ENCODE results near the gene ASTN2.

Gene ASTN2

GRCh38 chr9:116434314-116434713, 980.5 kb downstream of the ASTN2 start:
- no peak for DNase-seq

GRCh38 chr9:116432051-116432450, 982.8 kb downstream of the ASTN2 start:
- DNase-seq, result no peak

GRCh38 chr9:116430849-116431248, 984.0 kb downstream of the ASTN2 start:
- DNase-seq, result no peak

DNA sequence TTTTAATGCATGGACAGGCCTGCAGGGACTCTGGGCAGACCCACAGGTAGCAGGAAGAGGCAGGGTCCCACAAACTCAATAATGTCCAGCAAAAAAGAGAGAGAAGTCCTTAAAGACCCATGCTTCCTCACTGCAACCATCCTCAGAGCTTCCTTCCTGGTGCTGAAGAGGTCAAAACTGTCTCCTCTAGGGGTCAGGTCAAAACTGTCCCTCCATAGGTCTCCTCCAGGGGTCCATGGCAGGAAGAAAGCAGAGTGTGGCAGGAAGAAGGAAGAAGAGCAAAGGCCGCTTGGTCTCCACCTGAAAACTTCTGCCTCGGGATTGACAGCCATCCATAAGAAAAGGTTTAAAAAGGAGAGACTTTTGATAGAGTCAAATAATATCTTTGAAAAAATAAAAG, 989.6 kb downstream of the ASTN2 start:
- DNase-seq, result no peak

DNA sequence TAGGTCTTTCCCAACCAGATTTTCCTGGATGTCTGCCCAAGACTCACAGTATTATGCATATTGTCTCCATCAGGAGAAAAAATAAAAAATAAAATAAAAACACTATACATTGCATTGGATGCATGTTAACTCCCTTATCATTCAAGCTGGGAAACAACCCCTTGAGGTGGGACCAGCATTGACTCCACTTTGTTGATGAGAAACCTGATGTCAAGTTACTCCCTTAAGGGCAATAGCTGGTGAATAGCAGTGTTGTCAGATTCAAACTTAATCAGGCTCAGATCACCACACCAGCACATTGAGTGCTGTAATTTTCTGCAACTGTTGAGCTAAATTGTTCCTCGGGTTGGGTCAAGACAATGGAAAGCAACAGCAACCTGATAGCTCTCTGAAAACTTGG, 991.7 kb downstream of the ASTN2 start:
- no peak for DNase-seq

DNA sequence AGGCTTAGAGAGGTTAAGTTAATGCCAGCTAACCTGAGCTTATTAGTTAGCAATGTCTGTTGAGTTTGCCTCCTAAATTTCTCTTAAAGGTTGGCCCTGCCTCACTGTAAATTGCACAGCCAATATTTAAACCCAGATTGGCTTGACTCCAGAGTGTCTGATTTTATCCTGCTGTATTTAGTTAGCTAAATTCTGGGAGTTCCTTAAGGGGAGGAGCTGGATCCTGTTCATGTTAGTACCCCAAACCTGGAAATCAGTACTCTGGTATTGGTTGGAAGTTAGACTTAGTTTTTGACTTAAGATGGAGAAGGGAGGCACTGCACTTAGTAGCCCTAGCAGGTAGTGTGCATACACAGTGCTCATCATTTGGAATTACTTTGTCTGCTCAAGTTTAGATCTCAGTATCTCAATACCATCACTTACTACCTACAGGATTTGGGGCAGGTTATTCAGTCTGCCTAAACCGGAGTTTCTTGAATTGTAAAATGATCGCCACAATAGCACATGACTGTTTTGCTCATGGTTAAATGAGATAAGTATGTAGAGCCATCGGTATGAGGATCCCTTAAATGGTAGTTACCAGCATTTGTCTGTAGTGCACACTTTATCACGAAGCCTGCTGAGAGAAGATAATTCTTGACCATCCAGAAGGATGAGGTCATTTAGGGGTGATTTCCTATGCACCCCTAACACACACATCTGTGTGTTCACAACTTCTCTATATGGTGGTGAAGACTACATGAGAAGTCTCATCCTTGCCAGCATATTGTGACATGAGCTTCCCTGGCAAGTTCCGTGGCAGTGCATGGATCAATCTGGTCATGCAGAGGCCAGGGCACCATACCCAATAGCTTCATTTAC, 992.5 kb downstream of the ASTN2 start:
- no peak for DNase-seq

DNA sequence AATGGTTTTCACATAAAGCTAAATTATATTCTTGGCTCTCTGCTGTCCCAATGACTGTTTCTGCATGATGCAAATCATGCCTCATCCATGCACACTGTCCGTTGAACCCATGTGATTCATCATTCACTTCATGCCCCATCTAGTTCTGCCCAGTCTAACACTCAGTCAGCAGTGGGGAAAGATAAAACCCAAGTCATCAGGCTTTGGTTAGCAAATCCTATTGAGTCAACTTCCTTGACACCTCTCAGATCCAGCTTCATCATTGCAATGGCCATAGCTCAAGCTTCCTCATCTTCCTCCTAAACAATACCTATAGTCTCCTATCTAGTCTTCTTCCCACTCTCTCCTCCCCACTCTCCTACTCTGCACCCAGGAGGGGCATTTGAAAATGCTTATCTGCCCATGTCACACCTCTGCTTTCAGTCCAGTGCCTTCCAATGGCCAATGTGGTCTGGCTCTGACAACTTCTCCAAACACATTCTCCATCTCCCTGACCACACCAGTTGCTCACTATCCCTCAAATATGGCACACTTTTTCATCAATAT, 993.8 kb downstream of the ASTN2 start:
- no peak for DNase-seq

- no peak for DNase-seq
Observed at GRCh38 chr9:116419181-116419580, 995.7 kb downstream of the ASTN2 start.

DNA sequence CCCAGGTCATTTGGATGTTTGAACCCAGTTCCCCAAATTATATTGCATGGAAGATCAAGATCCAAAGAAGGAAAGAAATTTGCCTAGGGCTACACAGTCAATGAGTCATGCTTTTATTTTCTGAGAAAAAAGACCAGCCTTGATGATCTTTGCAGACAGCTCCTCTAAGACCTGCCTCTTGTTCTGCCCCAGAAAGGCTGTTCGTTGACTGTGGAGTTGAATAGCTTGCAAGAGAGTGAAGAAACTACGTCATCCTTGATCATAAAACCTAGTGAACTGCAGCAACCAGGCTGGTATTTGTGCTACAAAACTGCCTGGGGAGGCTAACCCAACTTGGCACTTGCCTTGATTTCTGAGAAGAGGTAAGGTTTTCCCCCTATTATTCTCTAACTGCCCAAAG, 997.4 kb downstream of the ASTN2 start:
- DNase-seq, result no peak

DNA sequence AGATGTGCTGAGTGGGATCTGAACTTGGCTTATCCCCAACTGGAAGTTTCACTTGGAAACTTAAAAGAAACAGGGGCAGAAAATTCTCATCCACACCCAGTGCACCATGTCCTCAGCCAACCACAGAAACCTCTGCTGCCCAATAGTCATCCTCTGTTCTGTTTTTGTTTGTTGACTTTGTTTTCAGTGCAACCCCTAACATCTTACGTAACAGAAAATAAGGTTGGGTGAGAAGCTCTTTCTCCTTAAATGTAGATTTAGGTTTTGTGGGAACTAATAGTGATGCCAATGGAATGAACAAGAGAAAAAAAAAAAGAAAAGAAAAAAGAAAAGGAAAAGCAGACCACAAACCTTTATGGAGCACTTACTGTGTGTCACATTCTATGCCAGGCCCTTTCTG, 998.4 kb downstream of the ASTN2 start:
- no peak for DNase-seq

DNA sequence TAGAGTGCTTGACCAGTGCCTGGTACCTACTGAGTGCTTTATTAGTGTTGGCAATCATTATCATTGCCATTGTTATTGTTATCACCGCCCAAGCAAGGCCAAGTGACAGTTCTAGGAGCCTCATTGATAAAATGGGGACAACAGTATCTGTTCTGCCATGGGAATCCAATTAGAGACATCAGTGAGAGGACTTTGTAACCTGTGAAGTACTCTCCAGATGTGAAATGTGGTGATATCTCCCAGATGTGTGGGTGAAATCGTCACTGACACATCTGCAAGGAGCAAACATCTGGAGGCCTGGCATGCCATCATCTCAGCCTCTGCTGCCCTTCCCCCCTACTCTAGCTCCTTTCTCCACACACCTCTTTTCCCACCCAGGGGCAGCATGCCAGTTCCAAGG, 1000.5 kb downstream of the ASTN2 start:
- DNase-seq, result no peak

- DNase-seq, result no peak
Observed at GRCh38 chr9:116411506-116411905, 1003.4 kb downstream of the ASTN2 start.

- DNase-seq, result no peak
Observed at GRCh38 chr9:116409638-116410037, 1005.2 kb downstream of the ASTN2 start.

- no peak for DNase-seq
Observed at GRCh38 chr9:116409129-116409528, 1005.7 kb downstream of the ASTN2 start.

DNA sequence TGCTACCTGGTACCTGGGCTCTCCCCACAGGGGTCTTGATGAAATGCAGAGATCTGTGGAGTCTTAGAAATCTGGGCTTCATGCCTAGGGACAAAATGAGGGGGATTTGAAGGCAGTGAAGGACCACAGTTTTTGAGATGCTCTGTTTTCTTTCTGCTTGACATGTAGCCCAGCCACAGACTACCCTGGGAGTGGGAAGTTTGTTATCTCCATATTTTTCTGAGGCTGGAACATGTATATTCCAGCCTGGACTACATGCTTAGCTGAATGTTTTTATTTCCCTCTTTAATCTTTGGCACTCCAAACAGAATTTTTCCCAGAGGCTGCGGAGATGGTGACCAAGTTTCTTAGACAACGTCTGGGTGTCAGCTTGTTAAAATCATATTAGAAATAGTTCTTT, 1008.4 kb downstream of the ASTN2 start:
- DNase-seq, result no peak

DNA sequence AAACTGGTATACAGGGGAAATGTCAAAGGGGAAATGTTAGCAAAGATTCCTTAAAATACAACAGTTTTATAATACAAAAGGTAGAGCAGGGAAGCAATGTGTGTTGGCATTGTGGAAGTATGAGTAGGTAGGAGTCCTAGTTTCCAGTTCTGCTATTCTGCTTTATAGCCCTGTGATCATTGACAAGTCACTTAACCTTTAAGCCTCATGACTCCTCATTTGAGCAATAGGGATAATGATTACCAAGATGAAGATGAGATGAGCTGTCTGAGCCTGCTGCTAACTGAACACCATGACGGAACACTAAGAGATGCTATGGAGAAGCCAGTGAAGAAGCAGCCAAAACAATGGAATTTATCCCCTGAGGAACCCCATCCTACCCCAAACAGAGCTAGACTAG, 1009.5 kb downstream of the ASTN2 start:
- no peak for DNase-seq

DNA sequence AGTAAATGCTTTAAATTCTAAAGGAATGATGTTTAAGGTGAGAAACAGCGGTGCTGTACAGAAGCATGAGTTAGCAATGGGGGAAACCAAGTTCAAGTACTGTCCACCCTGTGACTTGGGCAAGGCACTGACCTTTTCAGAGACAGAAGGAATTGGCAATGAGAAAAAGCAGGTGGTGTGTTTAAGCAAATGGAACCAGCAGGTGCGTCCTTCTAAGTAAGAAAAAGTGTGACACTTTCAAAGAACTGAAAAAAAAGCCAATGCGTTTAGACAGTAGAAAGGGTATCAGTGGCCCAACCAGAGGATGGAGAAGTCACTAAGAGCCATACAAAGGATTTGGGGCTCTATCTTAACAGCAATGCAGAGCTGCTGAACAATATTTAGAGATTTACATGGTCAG, 1010.6 kb downstream of the ASTN2 start:
- DNase-seq, result no peak

DNA sequence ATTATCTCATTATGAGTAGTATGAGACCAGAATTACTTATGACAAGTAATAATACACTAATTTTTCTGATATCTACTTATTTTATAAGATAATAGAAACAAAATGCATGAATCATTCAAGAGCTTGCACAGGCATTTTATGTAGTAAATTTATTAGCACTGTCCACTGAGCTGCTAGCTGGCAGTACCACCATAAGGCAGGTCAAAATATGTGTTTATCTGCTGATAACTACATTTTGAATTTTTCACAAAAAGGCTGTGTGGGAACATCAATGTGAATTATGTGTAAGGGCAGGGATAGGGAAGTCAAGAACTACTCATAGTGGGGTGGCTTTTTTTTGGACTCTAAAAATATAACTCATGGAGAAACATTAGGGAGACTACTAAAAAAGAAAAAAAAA, 1011.7 kb downstream of the ASTN2 start:
- no peak for DNase-seq

GRCh38 chr9:116395699-116396037, 1019.2 kb downstream of the ASTN2 start:
- DNase-seq, result no peak

GRCh38 chr9:116394894-116395698, 1019.8 kb downstream of the ASTN2 start:
- DNase-seq, result no peak

DNA sequence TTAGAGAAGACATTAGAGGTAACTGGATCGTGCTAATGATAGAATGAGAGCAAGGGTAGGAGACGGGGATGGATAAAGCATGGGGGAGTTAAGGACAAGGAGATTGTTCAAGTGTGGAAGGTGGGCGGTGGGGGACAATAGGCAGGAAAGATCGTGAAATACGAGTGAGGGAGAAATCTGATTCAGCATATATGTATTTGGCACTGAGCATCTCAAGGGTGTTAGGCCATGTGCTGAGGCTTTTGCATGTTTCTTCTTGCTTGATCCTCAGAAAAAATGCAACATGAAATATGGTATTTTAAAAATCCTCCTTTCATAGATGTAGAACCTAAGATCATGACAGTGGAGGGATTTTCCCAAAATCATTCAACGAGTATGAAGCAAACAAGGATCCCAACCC, 1020.8 kb downstream of the ASTN2 start:
- DNase-seq, result no peak

DNA sequence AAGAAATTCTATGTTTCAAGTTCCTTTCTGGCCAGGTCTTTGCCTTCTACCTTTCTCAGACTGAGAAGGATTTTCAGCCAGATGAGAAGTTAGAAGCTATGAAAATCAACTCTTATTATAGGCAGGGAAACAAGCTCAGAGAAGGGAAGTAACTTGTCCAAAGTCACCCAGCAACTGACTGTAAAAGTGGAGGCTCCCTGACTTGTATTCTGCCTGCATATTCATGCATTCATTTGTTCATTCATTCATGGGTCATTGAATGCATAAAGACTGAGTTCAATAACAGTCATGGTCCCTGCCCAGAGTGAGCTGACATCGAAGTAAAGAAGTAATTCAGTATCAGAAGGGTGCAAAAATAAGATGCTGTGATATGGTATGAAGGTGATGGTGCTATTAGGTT, 1021.7 kb downstream of the ASTN2 start:
- no peak for DNase-seq

DNA sequence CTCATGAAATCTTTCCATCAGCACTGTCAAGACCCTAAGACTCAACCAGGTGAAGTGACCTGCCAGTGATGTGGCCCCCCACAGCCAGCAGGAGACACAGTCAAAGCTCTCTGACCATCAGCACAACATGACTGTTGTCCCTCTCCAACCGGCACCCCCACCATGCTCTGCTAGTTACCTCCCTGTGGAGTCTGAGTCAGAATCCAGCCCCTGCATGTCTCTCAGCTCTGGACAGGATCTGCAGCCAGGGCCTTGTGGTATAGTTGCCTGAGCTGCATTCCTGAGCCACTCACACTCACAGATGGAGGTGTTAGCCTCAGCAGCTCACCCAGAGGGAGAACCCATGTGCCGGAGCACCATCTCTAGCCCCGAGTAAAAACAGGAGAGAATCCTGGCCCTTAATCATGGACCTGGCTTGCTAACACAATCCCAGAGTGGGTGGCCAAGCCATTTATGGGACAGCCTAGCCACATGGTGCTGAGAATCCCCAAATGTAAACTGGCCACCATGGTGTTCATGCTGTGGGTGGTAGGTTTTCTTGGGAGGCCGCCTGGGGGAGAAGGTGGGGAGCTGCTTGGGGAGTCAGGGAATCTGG, 1023.5 kb downstream of the ASTN2 start:
- no peak for DNase-seq

Data from T1000 (cell line).